ENCODE data around the gene IKZF3.
A peak's percentile ranks its signal among the peaks of the same experiment; 100 is the strongest.

IKZF3 gene

GRCh38 chr17:39769974-39770587 is 94.0 kb downstream of the IKZF3 start (continued):
- TF ChIP-seq ZNF335 (tag by site-specific recombination; conservative IDR thresholded peaks at IDR 0.05) = peak; percentile 68
- TF ChIP-seq SETDB1 (IDR thresholded peaks at IDR 0.05; ENCODE audit: insufficient read length, low read length) = no peak
- peak; percentile 74 for TF ChIP-seq GLIS1 (tag by site-specific recombination; IDR thresholded peaks at IDR 0.05)
- peak; percentile 81 for TF ChIP-seq PATZ1 (tag by site-specific recombination; IDR thresholded peaks at IDR 0.05)
- TF ChIP-seq ZNF521 (tag by site-specific recombination; IDR thresholded peaks at IDR 0.05) = no peak
- no peak for TF ChIP-seq ZNF776 (tag by site-specific recombination; IDR thresholded peaks at IDR 0.05; ENCODE audit: borderline replicate concordance)
- peak; percentile 88 for TF ChIP-seq GLI2 (tag by site-specific recombination; IDR thresholded peaks at IDR 0.05; ENCODE audit: borderline replicate concordance, low read depth)
- TF ChIP-seq ZNF184 (tag by site-specific recombination; IDR thresholded peaks at IDR 0.05) = peak; percentile 81; the same call in 1 of the 2 replicates
- TF ChIP-seq ZNF394 (tag by site-specific recombination; IDR thresholded peaks at IDR 0.05; ENCODE audit: borderline replicate concordance) = peak; percentile 88
- TF ChIP-seq ZNF777 (tag by site-specific recombination; IDR thresholded peaks at IDR 0.05; ENCODE audit: borderline replicate concordance) = no peak
- peak; percentile 90; the same call in 1 of the 2 replicates for TF ChIP-seq HOXD13 (CRISPR knock-in tag; IDR thresholded peaks at IDR 0.05; ENCODE audit: borderline replicate concordance)
- peak; percentile 51; the same call in 1 of the 2 replicates for TF ChIP-seq KLF9 (tag by site-specific recombination; IDR thresholded peaks at IDR 0.05; ENCODE audit: low read depth)
- TF ChIP-seq ZSCAN4 (tag by site-specific recombination; IDR thresholded peaks at IDR 0.05) = 0 out of 2 replicates have a peak, but pooled peaks have one; percentile 13
- no peak for TF ChIP-seq ZNF169 (tag by site-specific recombination; IDR thresholded peaks at IDR 0.05)
- peak; percentile 94 for TF ChIP-seq ZNF10 (tag by site-specific recombination; IDR thresholded peaks at IDR 0.05)
- TF ChIP-seq ZNF629 (tag by site-specific recombination; IDR thresholded peaks at IDR 0.05) = peak; percentile 97
- TF ChIP-seq KLF1 (tag by site-specific recombination; IDR thresholded peaks at IDR 0.05) = peak; percentile 85
- peak; percentile 36; the same call in 1 of the 2 replicates for TF ChIP-seq SP2 (tag by site-specific recombination; IDR thresholded peaks at IDR 0.05)
- peak; percentile 92 for TF ChIP-seq PRDM4 (tag by site-specific recombination; IDR thresholded peaks at IDR 0.05)
- TF ChIP-seq ZNF433 (tag by site-specific recombination; IDR thresholded peaks at IDR 0.05; ENCODE audit: low read depth) = no peak
- TF ChIP-seq SCRT2 (tag by site-specific recombination; IDR thresholded peaks at IDR 0.05) = peak; percentile 100
- peak; percentile 66; the same call in 1 of the 2 replicates for TF ChIP-seq ZBTB10 (tag by site-specific recombination; IDR thresholded peaks at IDR 0.05)
- peak; percentile 99 for TF ChIP-seq BCL11A (tag by site-specific recombination; IDR thresholded peaks at IDR 0.05; ENCODE audit: low read depth)
- no peak for TF ChIP-seq GLI4 (tag by site-specific recombination; IDR thresholded peaks at IDR 0.05)
- peak; percentile 75; the same call in 1 of the 2 replicates for TF ChIP-seq KLF7 (tag by site-specific recombination; IDR thresholded peaks at IDR 0.05; ENCODE audit: borderline replicate concordance)
- TF ChIP-seq RBAK (tag by site-specific recombination; IDR thresholded peaks at IDR 0.05) = 0 out of 2 replicates have a peak, but pooled peaks have one; percentile 35
- TF ChIP-seq ZNF398 (tag by site-specific recombination; IDR thresholded peaks at IDR 0.05) = peak; percentile 69
- TF ChIP-seq ATF2 (tag by site-specific recombination; IDR thresholded peaks at IDR 0.05; ENCODE audit: low read depth) = 0 out of 2 replicates have a peak, but pooled peaks have one; percentile 56
